ENCODE data around the gene GDF10.

Gene GDF10

GRCh38 chr10:47299611-47300428 is at the start of gene GDF10:
GDF10 (plus strand) TSS chr10:47300197; CDS start chr10:47300652, 455 bp downstream.
- ATAC-seq, result peak; percentile 53
- H3K4me1 Mint-ChIP-seq, result peaks cover 28% of the 10 kb centered on the region
- H3K27ac Mint-ChIP-seq, result no peak within 1 kb of the TSS
- no peaks in the 10 kb centered on the region for H3K9me3 Mint-ChIP-seq
- peak in 1 of 2 donors; percentile 18 for DNase-seq
- peak within 1 kb of the TSS; percentile 80 to 81 for H3K4me3 Mint-ChIP-seq
- H3K27me3 Mint-ChIP-seq, result peaks cover 39% of the 10 kb centered on the region

- H3K4me3 Mint-ChIP-seq, result no peak overlapping the region
- peaks cover 5% of the 10 kb centered on the region in 2 donors for H3K9me3 Mint-ChIP-seq
- DNase-seq (no peak), ATAC-seq (no peak)
- H3K27ac Mint-ChIP-seq, result peak overlapping the region; percentile 20 to 61
- no peaks in the 10 kb centered on the region for H3K27me3 Mint-ChIP-seq
- H3K4me1 Mint-ChIP-seq, result peaks cover 53% of the 10 kb centered on the region
Measured at GRCh38 chr10:47252093-47252780, 47.8 kb upstream of the GDF10 start.

- peaks cover 62% of the 10 kb centered on the region for H3K4me1 Mint-ChIP-seq
- H3K9me3 Mint-ChIP-seq, result peaks cover 9% of the 10 kb centered on the region in 2 donors
- H3K27ac Mint-ChIP-seq, result no peak overlapping the region
- ATAC-seq (no peak), DNase-seq (no peak)
- H3K4me3 Mint-ChIP-seq, result no peak overlapping the region
- H3K27me3 Mint-ChIP-seq, result no peaks in the 10 kb centered on the region
Measured at GRCh38 chr10:47253030-47253637, 46.9 kb upstream of the GDF10 start.

- peak overlapping the region in 1 of 2 donors; percentile 19 for H3K27ac Mint-ChIP-seq
- H3K4me3 Mint-ChIP-seq, result no peak overlapping the region
- no peak for ATAC-seq
- H3K27me3 Mint-ChIP-seq, result no peaks in the 10 kb centered on the region
- H3K4me1 Mint-ChIP-seq, result peaks cover 63% of the 10 kb centered on the region
- peaks cover 9% of the 10 kb centered on the region in 2 donors for H3K9me3 Mint-ChIP-seq
- no peak for DNase-seq
Measured at GRCh38 chr10:47253651-47254375, 46.2 kb upstream of the GDF10 start.

GRCh38 chr10:47254611-47255010 is 45.4 kb upstream of the GDF10 start:
- ATAC-seq (no peak), DNase-seq (no peak)
- Mint-ChIP-seq H3K4me1 (peaks cover 65% of the 10 kb centered on the region), H3K9me3 (peaks cover 9% of the 10 kb centered on the region in 2 donors), H3K27me3 (no peaks in the 10 kb centered on the region), H3K4me3 (no peak overlapping the region), H3K27ac (peak overlapping the region; percentile 12 to 92)

GRCh38 chr10:47255033-47255813 is 44.8 kb upstream of the GDF10 start:
- H3K4me1 Mint-ChIP-seq, result peaks cover 71% of the 10 kb centered on the region
- H3K27ac Mint-ChIP-seq, result peak overlapping the region; percentile 86 to 92
- DNase-seq (no peak), ATAC-seq (no peak)
- no peaks in the 10 kb centered on the region for H3K27me3 Mint-ChIP-seq
- H3K9me3 Mint-ChIP-seq, result peaks cover 9% of the 10 kb centered on the region in 2 donors
- no peak overlapping the region for H3K4me3 Mint-ChIP-seq

- peaks cover 9% of the 10 kb centered on the region in 2 donors for H3K9me3 Mint-ChIP-seq
- peak overlapping the region; percentile 86 to 96 for H3K27ac Mint-ChIP-seq
- H3K4me3 Mint-ChIP-seq, result no peak overlapping the region
- ATAC-seq, result no peak
- H3K4me1 Mint-ChIP-seq, result peaks cover 78% of the 10 kb centered on the region
- no peaks in the 10 kb centered on the region for H3K27me3 Mint-ChIP-seq
- no peak for DNase-seq
Measured at GRCh38 chr10:47255866-47256265, 44.1 kb upstream of the GDF10 start.

GRCh38 chr10:47256751-47257336 is 43.2 kb upstream of the GDF10 start:
- no peaks in the 10 kb centered on the region for H3K27me3 Mint-ChIP-seq
- ATAC-seq, result peak; percentile 70
- H3K4me3 Mint-ChIP-seq, result peak overlapping the region; percentile 76 to 78
- peaks cover 9% of the 10 kb centered on the region in 2 donors for H3K9me3 Mint-ChIP-seq
- peak overlapping the region; percentile 96 to 97 for H3K27ac Mint-ChIP-seq
- H3K4me1 Mint-ChIP-seq, result peaks cover 81% of the 10 kb centered on the region
- peak; percentile 40 to 62 for DNase-seq

- DNase-seq, result no peak
- Mint-ChIP-seq H3K27ac (peak overlapping the region; percentile 96 to 97), H3K9me3 (peaks cover 9% of the 10 kb centered on the region in 2 donors), H3K4me1 (peaks cover 87% of the 10 kb centered on the region), H3K4me3 (peak overlapping the region; percentile 76 to 78), H3K27me3 (no peaks in the 10 kb centered on the region)
- peak; percentile 49 for ATAC-seq
Measured at GRCh38 chr10:47257396-47258120, 42.4 kb upstream of the GDF10 start.

- Mint-ChIP-seq H3K9me3 (peaks cover 14 to 16% of the 10 kb centered on the region in 2 donors), H3K4me1 (peaks cover 94% of the 10 kb centered on the region), H3K27me3 (no peaks in the 10 kb centered on the region), H3K27ac (peak overlapping the region in 1 of 2 donors; percentile 19), H3K4me3 (peak overlapping the region in 1 of 2 donors; percentile 6)
- no peak for DNase-seq
- no peak for ATAC-seq
Measured at GRCh38 chr10:47258921-47259320, 41.1 kb upstream of the GDF10 start.

- Mint-ChIP-seq H3K4me3 (no peak overlapping the region), H3K9me3 (peaks cover 14 to 19% of the 10 kb centered on the region in 2 donors), H3K4me1 (peaks cover 94% of the 10 kb centered on the region), H3K27ac (peak overlapping the region; percentile 38 to 97), H3K27me3 (no peaks in the 10 kb centered on the region)
- ATAC-seq, result no peak
- no peak for DNase-seq
Measured at GRCh38 chr10:47259466-47259865, 40.5 kb upstream of the GDF10 start.

- H3K4me1 Mint-ChIP-seq, result peaks cover 94% of the 10 kb centered on the region
- peaks cover 15 to 19% of the 10 kb centered on the region in 2 donors for H3K9me3 Mint-ChIP-seq
- H3K27ac Mint-ChIP-seq, result peak overlapping the region; percentile 97 to 98
- peak in 1 of 2 donors; percentile 25 for DNase-seq
- no peaks in the 10 kb centered on the region for H3K27me3 Mint-ChIP-seq
- no peak for ATAC-seq
- H3K4me3 Mint-ChIP-seq, result peak overlapping the region; percentile 71 to 74
Measured at GRCh38 chr10:47260505-47261111, 39.4 kb upstream of the GDF10 start.

GRCh38 chr10:47261121-47261520 is 38.9 kb upstream of the GDF10 start:
- ATAC-seq (peak; percentile 70), DNase-seq (peak; percentile 44 to 60)
- H3K9me3 Mint-ChIP-seq, result peaks cover 19 to 20% of the 10 kb centered on the region in 2 donors
- H3K4me1 Mint-ChIP-seq, result peaks cover 94% of the 10 kb centered on the region
- no peaks in the 10 kb centered on the region for H3K27me3 Mint-ChIP-seq
- H3K4me3 Mint-ChIP-seq, result peak overlapping the region; percentile 71 to 74
- H3K27ac Mint-ChIP-seq, result peak overlapping the region; percentile 97 to 98
